Measurements from ENCODE around the gene ESR1. TPM values are rescaled to one million over a fixed set of nuclear protein-coding genes. Genes with fewer than 3 reads are reported as not detected.
"Not testable (repeated sequence)": the region's sequence is repeated elsewhere in the genome, so short reads cannot be mapped to it uniquely, and the experiment has no call there.

ESR1 gene
- total RNA-seq, 2 experiments from 2014 or later: 0.45 to 1.1 TPM

DNA sequence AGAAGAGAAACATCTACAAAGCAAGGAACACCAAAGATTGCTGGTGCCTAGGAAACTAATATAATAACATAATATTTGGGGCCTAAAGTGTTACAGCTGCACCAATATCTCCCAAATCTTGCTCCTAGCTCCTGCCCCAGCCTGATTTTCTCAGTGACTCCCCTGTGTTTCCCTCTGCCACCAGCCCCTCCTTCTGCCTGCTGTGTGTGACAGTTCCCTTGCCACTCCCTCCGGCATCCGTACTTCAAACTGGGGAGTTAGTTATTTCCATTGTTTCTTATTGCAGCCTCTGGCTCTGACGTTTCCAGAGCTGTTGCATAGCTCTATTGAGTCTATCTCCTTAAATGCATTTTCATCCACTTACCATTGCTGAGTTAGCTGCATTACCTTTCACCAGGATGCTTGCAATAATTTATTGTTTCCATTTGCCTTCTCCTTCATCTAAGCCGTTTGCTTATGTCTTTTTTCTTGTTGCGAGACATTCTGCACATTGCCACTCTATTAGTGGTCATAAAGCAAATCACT, 43.1 kb downstream of the ESR1 start:
- DNase-seq: no peak
- no peak overlapping the region for H3K27ac Mint-ChIP-seq
- no peaks in the 10 kb centered on the region for H3K27me3 Mint-ChIP-seq
- H3K4me1 Mint-ChIP-seq: no peaks in the 10 kb centered on the region
- H3K4me3 Mint-ChIP-seq: no peak overlapping the region
- no peaks in the 10 kb centered on the region for H3K9me3 Mint-ChIP-seq
- H3K36me3 Mint-ChIP-seq: no peaks in the 10 kb centered on the region

DNA sequence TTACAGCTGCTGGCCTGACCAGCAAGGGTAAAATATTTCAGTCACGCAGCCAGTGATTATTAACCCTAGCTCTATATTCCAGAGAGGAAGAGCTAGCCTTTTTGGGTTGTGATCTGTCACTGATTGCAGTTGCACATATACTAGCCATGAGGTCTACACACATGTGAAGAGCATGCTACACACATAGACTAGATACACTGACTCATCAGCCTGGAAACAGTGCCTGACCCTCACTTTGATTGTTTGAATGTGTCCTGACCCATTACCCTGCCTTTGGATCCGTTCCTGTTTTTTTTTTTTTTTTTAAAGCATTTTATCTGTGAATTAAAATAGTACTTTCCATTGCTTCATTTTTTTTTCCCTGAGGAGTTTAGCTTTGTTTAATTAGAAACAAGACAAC, 50.8 kb downstream of the ESR1 start:
- H3K27ac Mint-ChIP-seq: no peak overlapping the region
- no peaks in the 10 kb centered on the region for H3K27me3 Mint-ChIP-seq
- no peak overlapping the region for H3K4me3 Mint-ChIP-seq
- no peaks in the 10 kb centered on the region for H3K4me1 Mint-ChIP-seq
- H3K36me3 Mint-ChIP-seq: no peaks in the 10 kb centered on the region
- no peaks in the 10 kb centered on the region for H3K9me3 Mint-ChIP-seq
- no peak for DNase-seq

- Mint-ChIP-seq H3K9me3 (no peaks in the 10 kb centered on the region), H3K36me3 (no peaks in the 10 kb centered on the region), H3K27ac (no peak overlapping the region), H3K4me1 (no peaks in the 10 kb centered on the region), H3K4me3 (no peak overlapping the region), H3K27me3 (no peaks in the 10 kb centered on the region)
- DNase-seq: no peak
These were observed 55.0 kb downstream of the ESR1 start for GRCh38 chr6:151862461-151862860.

GRCh38 chr6:151867361-151867869, 59.9 kb downstream of the ESR1 start:
- H3K9me3 Mint-ChIP-seq, H3K27ac Mint-ChIP-seq, H3K4me3 Mint-ChIP-seq, H3K36me3 Mint-ChIP-seq, H3K4me1 Mint-ChIP-seq, H3K27me3 Mint-ChIP-seq, DNase-seq: not testable (repeated sequence)

DNA sequence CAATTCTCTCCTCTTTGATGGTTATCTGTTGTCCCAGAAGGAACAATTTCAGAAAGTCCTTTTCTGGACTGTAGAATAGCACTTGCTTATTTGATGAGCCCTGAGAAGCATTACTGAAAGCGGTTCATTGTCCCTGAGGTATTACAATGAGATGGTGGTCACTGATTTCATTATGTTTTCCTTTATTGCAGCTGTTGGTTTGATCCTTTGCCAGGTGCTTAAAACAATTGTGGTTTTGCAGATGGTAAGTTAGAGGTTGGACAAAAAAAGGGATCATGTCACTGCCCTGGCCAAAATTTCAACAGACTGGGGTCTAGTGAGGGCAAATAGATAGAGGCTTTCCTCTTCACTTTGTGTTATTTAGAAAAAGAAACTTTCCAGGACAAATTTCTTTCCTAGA, 61.9 kb downstream of the ESR1 start:
- Mint-ChIP-seq H3K27me3 (no peaks in the 10 kb centered on the region), H3K4me1 (no peaks in the 10 kb centered on the region), H3K27ac (no peak overlapping the region), H3K9me3 (peaks cover 4% of the 10 kb centered on the region), H3K4me3 (no peak overlapping the region), H3K36me3 (no peaks in the 10 kb centered on the region)
- no peak for DNase-seq

DNA sequence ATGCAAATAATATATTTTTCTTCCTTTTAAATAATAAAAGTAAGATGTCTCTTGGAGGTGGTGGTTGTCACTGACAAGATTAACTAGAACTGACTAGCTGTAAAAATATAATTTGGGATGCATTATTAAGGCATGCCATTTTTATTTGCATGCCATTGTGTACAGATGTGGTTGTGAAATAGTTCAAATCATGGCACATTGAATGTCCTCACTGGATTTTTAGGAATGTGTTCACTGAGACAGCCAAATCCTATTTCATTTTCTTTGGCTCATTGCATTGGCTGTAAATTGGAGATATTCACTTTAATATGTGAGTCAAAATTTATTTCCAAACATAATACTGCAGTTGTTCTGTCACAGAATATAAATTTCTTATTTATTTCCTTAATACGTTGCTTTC, 62.3 kb downstream of the ESR1 start:
- DNase-seq: no peak
- no peaks in the 10 kb centered on the region for H3K27me3 Mint-ChIP-seq
- H3K9me3 Mint-ChIP-seq: peaks cover 4% of the 10 kb centered on the region
- no peak overlapping the region for H3K27ac Mint-ChIP-seq
- H3K4me3 Mint-ChIP-seq: no peak overlapping the region
- no peaks in the 10 kb centered on the region for H3K36me3 Mint-ChIP-seq
- no peaks in the 10 kb centered on the region for H3K4me1 Mint-ChIP-seq

GRCh38 chr6:151870375-151870774, 62.9 kb downstream of the ESR1 start:
- H3K9me3 Mint-ChIP-seq: peaks cover 4% of the 10 kb centered on the region
- DNase-seq: no peak
- no peak overlapping the region for H3K27ac Mint-ChIP-seq
- H3K4me3 Mint-ChIP-seq: no peak overlapping the region
- H3K4me1 Mint-ChIP-seq: no peaks in the 10 kb centered on the region
- H3K27me3 Mint-ChIP-seq: no peaks in the 10 kb centered on the region
- no peaks in the 10 kb centered on the region for H3K36me3 Mint-ChIP-seq

GRCh38 chr6:151875524-151875923, 68.0 kb downstream of the ESR1 start:
- no peak for DNase-seq
- Mint-ChIP-seq H3K36me3 (no peaks in the 10 kb centered on the region), H3K27ac (no peak overlapping the region), H3K4me1 (no peaks in the 10 kb centered on the region), H3K9me3 (no peaks in the 10 kb centered on the region), H3K4me3 (no peak overlapping the region), H3K27me3 (no peaks in the 10 kb centered on the region)

GRCh38 chr6:151876122-151876521, 68.6 kb downstream of the ESR1 start:
- H3K4me3 Mint-ChIP-seq: no peak overlapping the region
- DNase-seq: no peak
- H3K4me1 Mint-ChIP-seq: no peaks in the 10 kb centered on the region
- H3K27ac Mint-ChIP-seq: no peak overlapping the region
- no peaks in the 10 kb centered on the region for H3K9me3 Mint-ChIP-seq
- no peaks in the 10 kb centered on the region for H3K27me3 Mint-ChIP-seq
- H3K36me3 Mint-ChIP-seq: no peaks in the 10 kb centered on the region

GRCh38 chr6:151877458-151877857, 70.0 kb downstream of the ESR1 start:
- Mint-ChIP-seq H3K27me3 (no peaks in the 10 kb centered on the region), H3K4me1 (no peaks in the 10 kb centered on the region), H3K27ac (no peak overlapping the region), H3K4me3 (no peak overlapping the region), H3K9me3 (no peaks in the 10 kb centered on the region), H3K36me3 (no peaks in the 10 kb centered on the region)
- no peak for DNase-seq

GRCh38 chr6:151881231-151881630, 73.7 kb downstream of the ESR1 start:
- no peaks in the 10 kb centered on the region for H3K4me1 Mint-ChIP-seq
- H3K36me3 Mint-ChIP-seq: no peaks in the 10 kb centered on the region
- H3K4me3 Mint-ChIP-seq: no peak overlapping the region
- H3K27ac Mint-ChIP-seq: no peak overlapping the region
- H3K9me3 Mint-ChIP-seq: no peaks in the 10 kb centered on the region
- no peaks in the 10 kb centered on the region for H3K27me3 Mint-ChIP-seq
- DNase-seq: no peak

DNA sequence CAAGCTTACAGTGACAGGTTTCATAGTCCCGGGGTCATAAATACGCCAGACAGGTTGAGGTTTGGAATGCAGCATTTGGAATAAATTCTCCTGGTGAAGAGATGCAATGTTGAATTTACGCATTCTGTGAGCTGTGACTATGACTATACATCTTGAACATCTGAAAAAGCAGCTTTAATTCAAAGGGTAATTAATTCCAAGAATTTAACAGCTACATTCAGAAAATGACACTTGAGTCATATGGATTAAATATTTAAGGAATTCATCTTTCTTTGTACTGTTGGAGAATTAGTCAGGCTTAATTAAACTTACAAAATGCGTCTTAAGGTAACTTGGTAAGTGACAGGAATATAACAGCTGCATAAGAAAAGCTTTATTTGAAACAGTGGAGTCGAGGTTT, 74.7 kb downstream of the ESR1 start:
- no peak for DNase-seq
- H3K36me3 Mint-ChIP-seq: no peaks in the 10 kb centered on the region
- H3K4me1 Mint-ChIP-seq: no peaks in the 10 kb centered on the region
- no peaks in the 10 kb centered on the region for H3K9me3 Mint-ChIP-seq
- H3K27me3 Mint-ChIP-seq: no peaks in the 10 kb centered on the region
- no peak overlapping the region for H3K27ac Mint-ChIP-seq
- no peak overlapping the region for H3K4me3 Mint-ChIP-seq

DNA sequence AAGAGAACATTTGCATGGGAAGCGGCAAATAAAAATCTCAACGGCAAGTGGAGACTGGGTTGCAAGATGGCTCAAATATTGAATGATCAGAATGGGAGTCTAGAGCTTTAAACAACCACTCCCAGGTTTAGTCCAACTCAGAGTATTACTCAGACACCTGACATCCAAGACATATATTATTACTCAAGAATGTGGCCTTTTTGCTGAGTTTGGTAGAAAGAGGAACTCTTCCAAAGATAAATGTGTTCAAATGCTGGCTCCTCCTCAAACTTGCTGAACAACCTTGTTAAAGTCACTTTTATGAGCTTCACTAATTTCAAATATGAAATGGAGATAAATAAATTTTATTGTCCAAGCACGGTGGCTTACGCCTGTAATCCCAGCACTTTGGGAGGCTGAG, 77.8 kb downstream of the ESR1 start:
- Mint-ChIP-seq H3K36me3 (no peaks in the 10 kb centered on the region), H3K27me3 (no peaks in the 10 kb centered on the region), H3K4me3 (no peak overlapping the region), H3K4me1 (no peaks in the 10 kb centered on the region), H3K9me3 (peaks cover 2% of the 10 kb centered on the region), H3K27ac (no peak overlapping the region)
- DNase-seq: no peak

DNA sequence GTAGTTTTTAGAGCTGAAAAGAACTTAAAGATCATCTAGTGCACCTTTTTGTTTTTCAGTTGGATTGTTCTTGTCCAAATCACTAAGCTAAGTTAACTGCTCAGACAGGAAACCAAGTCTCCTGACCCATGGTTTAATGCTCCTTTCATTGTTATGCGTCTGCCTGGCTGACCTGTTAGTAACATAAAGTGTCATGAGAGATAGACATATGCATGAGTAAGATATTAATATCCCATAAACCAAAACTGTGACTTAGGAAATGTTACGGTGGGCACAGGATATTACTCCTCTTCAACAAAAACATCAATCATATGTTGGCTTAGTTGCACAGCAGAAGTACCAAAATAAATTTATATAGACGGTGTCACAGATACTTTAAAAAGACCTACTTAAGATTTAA, 84.0 kb downstream of the ESR1 start:
- no peaks in the 10 kb centered on the region for H3K27me3 Mint-ChIP-seq
- no peaks in the 10 kb centered on the region for H3K36me3 Mint-ChIP-seq
- H3K4me1 Mint-ChIP-seq: no peaks in the 10 kb centered on the region
- no peak overlapping the region for H3K4me3 Mint-ChIP-seq
- DNase-seq: no peak
- H3K9me3 Mint-ChIP-seq: peaks cover 3% of the 10 kb centered on the region
- H3K27ac Mint-ChIP-seq: no peak overlapping the region

- not testable (repeated sequence) for H3K9me3 Mint-ChIP-seq, DNase-seq, H3K27ac Mint-ChIP-seq, H3K27me3 Mint-ChIP-seq, H3K36me3 Mint-ChIP-seq, H3K4me3 Mint-ChIP-seq, H3K4me1 Mint-ChIP-seq
These were observed 86.9 kb downstream of the ESR1 start for GRCh38 chr6:151894426-151894825.

- H3K4me3 Mint-ChIP-seq, H3K27me3 Mint-ChIP-seq, DNase-seq, H3K9me3 Mint-ChIP-seq, H3K27ac Mint-ChIP-seq, H3K4me1 Mint-ChIP-seq, H3K36me3 Mint-ChIP-seq: not testable (repeated sequence)
These were observed 91.7 kb downstream of the ESR1 start for GRCh38 chr6:151899221-151899620.

GRCh38 chr6:151899796-151900195, 92.3 kb downstream of the ESR1 start:
- not testable (repeated sequence) for DNase-seq, H3K4me3 Mint-ChIP-seq, H3K4me1 Mint-ChIP-seq, H3K27ac Mint-ChIP-seq, H3K36me3 Mint-ChIP-seq, H3K9me3 Mint-ChIP-seq, H3K27me3 Mint-ChIP-seq
